ENCODE measurements around the gene GAST. TPM values are rescaled to one million over a fixed set of nuclear protein-coding genes. Genes with fewer than 3 reads are reported as not detected.

GAST gene
- total RNA-seq, 3 donors from 2014 or later (not counting 1 experiment from before 2014, with no cell fraction given): not detected

DNA sequence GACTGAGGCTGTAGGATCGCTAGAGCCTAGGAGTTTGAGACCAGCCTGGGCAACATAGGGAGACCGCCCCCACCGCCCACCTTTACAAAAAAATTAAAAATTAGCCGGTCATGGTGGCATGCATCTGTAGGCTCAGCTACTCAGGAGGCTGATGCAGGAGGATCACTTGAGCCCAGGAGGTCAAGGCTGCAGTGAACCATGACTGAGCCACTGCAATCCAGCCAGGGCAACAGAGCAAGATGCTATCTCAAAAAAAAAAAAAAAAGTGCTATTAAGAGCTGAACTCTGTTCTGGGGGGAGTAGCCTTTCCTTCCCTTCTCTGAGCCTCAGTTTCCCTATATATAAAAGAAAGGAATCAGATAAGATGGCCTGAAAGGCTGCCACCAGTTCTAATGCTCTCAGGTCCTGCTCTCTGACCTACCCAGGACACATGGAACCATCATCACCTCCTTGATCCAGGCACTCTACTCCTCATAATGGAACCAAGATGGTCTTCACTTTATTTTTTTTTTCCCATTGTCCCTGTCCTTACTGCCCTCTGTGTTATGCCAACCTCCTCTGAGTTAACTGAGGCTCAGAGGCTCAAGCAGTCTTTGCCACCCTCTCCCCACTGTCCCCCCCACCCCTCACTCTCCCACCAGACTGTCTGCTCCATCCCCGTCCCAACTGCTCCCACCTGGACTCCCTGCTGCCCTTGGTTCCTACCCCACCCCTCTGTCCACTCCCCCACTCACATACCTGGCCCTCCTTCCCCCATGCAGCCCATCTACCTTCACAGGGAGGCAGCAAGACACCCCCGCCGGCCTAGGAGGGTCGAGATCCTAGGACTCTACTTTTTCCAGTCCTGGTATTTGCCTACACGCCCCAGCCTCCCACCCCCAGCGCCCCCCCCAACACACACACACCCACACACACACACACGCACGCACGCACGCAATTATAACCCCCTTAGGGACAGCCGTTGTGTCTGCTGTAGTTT, 47.3 kb upstream of the GAST start:
- Histone ChIP-seq H3K27ac (ENCODE audit: low read length) (peak overlapping the region; percentile 96), H3K9me3 (ENCODE audit: control insufficient read depth, insufficient read depth, low read length) (no peaks in the 10 kb centered on the region), H3K27me3 (ENCODE audit: control insufficient read depth, insufficient read depth, low read length) (no peaks in the 10 kb centered on the region), H3K36me3 (ENCODE audit: control insufficient read depth, insufficient read depth, low read length) (no peaks in the 10 kb centered on the region), H3K4me1 (ENCODE audit: control insufficient read depth, insufficient read depth, low read length) (peaks cover 23% of the 10 kb centered on the region), H3K4me3 (ENCODE audit: low read length) (peak overlapping the region; percentile 52)
- intact Hi-C loops (cut with micrococcal nuclease): no loop called here
- ATAC-seq: no peak
- peak overlapping the region; percentile 96 for H3K4me3 Mint-ChIP-seq
- H3K9me3 Mint-ChIP-seq: no peaks in the 10 kb centered on the region
- DNase-seq: no peak
- peaks cover 18 to 27% of the 10 kb centered on the region in 2 donors for H3K4me1 Mint-ChIP-seq
- peak overlapping the region; percentile 96 to 99 for H3K27ac Mint-ChIP-seq
- H3K27me3 Mint-ChIP-seq (ENCODE audit: low read depth in 2 of 2): no peaks in the 10 kb centered on the region
- WGBS (ENCODE audit: insufficient coverage): 56% methylated on average over 15 of the region's 15 CpGs
- TF ChIP-seq, protein P1, sequence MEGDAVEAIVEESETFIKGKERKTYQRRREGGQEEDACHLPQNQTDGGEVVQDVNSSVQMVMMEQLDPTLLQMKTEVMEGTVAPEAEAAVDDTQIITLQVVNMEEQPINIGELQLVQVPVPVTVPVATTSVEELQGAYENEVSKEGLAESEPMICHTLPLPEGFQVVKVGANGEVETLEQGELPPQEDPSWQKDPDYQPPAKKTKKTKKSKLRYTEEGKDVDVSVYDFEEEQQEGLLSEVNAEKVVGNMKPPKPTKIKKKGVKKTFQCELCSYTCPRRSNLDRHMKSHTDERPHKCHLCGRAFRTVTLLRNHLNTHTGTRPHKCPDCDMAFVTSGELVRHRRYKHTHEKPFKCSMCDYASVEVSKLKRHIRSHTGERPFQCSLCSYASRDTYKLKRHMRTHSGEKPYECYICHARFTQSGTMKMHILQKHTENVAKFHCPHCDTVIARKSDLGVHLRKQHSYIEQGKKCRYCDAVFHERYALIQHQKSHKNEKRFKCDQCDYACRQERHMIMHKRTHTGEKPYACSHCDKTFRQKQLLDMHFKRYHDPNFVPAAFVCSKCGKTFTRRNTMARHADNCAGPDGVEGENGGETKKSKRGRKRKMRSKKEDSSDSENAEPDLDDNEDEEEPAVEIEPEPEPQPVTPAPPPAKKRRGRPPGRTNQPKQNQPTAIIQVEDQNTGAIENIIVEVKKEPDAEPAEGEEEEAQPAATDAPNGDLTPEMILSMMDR (IDR thresholded peaks at IDR 0.05): no peak
- H3K36me3 Mint-ChIP-seq: no peaks in the 10 kb centered on the region

DNA sequence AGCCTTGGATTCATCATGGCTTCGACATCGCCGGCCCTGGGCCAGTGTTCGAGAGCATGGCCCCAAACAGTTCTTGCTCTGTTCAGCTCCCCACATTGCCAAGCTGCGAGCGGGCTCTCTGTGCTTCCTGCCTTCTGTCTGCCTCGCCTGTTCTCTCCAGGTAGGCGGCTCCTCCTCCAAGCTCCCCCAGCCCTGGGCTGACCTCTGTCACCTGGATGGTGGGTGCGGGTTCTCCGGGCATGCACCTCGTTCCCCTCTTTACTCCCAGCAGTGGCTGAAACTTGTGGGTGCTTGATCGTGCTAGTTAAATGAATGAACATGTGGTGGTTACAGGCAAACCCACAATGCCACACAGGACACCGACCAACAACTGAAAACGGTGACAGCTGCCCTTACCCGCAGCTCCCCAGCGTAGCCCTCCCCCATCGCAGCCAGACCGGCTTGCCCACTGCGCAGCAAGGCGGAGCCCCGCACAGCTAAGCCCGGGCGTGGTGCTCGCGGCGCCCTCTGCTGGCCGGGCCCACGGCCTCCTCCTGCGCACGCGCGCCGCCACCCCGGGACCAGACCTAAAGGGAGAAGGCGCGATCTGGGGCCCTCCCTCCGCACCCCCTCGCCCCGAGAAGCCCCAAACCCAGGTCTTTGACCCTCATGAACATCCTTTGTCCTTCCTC, 46.4 kb upstream of the GAST start:
- no peaks in the 10 kb centered on the region for H3K27me3 ChIP-seq (ENCODE audit: control insufficient read depth, insufficient read depth, low read length)
- TF ChIP-seq, protein P1 (IDR thresholded peaks at IDR 0.05): peak; percentile 95
- Mint-ChIP-seq H3K27me3 (ENCODE audit: low read depth in 2 of 2) (no peaks in the 10 kb centered on the region), H3K27ac (peak overlapping the region; percentile 96 to 99), H3K4me1 (peaks cover 18 to 27% of the 10 kb centered on the region in 2 donors), H3K9me3 (no peaks in the 10 kb centered on the region), H3K4me3 (peak overlapping the region; percentile 96), H3K36me3 (no peaks in the 10 kb centered on the region)
- intact Hi-C loops (cut with micrococcal nuclease): loop anchor here (1.0 kb wide), 3 partner anchors 23 to 862 kb away; partner anchors contain the start of gene EIF1
- peaks cover 23% of the 10 kb centered on the region for H3K4me1 ChIP-seq (ENCODE audit: control insufficient read depth, insufficient read depth, low read length)
- no peaks in the 10 kb centered on the region for H3K36me3 ChIP-seq (ENCODE audit: control insufficient read depth, insufficient read depth, low read length)
- peak; percentile 92 to 94 for DNase-seq
- no peaks in the 10 kb centered on the region for H3K9me3 ChIP-seq (ENCODE audit: control insufficient read depth, insufficient read depth, low read length)
- peak overlapping the region; percentile 96 for H3K27ac ChIP-seq (ENCODE audit: low read length)
- 2% methylated on average over 39 of the region's 39 CpGs for whole genome bisulfite sequencing (ENCODE audit: insufficient coverage)
- ATAC-seq: peak; percentile 75 to 90 (median 81)
- peak overlapping the region; percentile 52 for H3K4me3 ChIP-seq (ENCODE audit: low read length)

DNA sequence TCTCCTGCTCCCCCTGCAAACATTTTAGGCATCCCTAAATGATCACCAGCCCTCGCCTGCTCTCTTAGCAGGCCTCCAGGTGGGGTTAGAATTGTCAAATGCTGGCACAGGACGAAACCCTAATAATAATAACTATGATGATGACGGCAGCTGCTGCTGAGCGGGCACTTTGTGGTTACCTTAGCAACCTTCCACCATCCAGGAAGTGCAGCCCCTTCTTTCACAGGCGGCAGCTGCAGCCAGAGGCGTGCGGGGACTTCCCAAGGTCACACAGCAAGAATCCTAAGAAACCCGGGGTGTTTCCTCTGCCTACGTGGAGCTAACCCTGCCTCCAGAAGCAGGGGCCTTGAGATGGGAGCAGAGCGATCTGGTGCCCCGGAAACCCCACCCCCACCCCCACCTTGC, 45.9 kb upstream of the GAST start:
- TF ChIP-seq, protein P1 (IDR thresholded peaks at IDR 0.05): peak; percentile 37
- intact Hi-C loops (cut with micrococcal nuclease): loop anchor here (1.0 kb wide), 3 partner anchors 22 to 863 kb away; partner anchors contain the start of gene EIF1
- H3K4me3 ChIP-seq (ENCODE audit: low read length): peak overlapping the region; percentile 52

More for the DNA sequence above, 45.9 kb upstream of the GAST start:
- no peaks in the 10 kb centered on the region for H3K36me3 Mint-ChIP-seq
- no peaks in the 10 kb centered on the region for H3K9me3 ChIP-seq (ENCODE audit: control insufficient read depth, insufficient read depth, low read length)
- peak overlapping the region; percentile 96 to 99 for H3K27ac Mint-ChIP-seq
- H3K27ac ChIP-seq (ENCODE audit: low read length): peak overlapping the region; percentile 96
- ATAC-seq: peak; percentile 60 to 76 (median 71)
- H3K4me1 Mint-ChIP-seq: peaks cover 18 to 27% of the 10 kb centered on the region in 2 donors
- no peaks in the 10 kb centered on the region for H3K36me3 ChIP-seq (ENCODE audit: control insufficient read depth, insufficient read depth, low read length)
- H3K27me3 Mint-ChIP-seq (ENCODE audit: low read depth in 2 of 2): no peaks in the 10 kb centered on the region
- H3K27me3 ChIP-seq (ENCODE audit: control insufficient read depth, insufficient read depth, low read length): no peaks in the 10 kb centered on the region
- no peaks in the 10 kb centered on the region for H3K9me3 Mint-ChIP-seq
- 1% methylated on average over 11 of the region's 11 CpGs for WGBS (ENCODE audit: insufficient coverage)
- peak; percentile 62 to 94 for DNase-seq
- peaks cover 23% of the 10 kb centered on the region for H3K4me1 ChIP-seq (ENCODE audit: control insufficient read depth, insufficient read depth, low read length)
- H3K4me3 Mint-ChIP-seq: peak overlapping the region; percentile 96

Measured in natural killer cell (primary cell).